ENCODE data around the gene BRAP. TPM values are rescaled to one million over a fixed set of nuclear protein-coding genes. Genes with fewer than 3 reads are reported as not detected.
A peak's percentile ranks its signal among the peaks of the same experiment; 100 is the strongest.
"Not testable (repeated sequence)": the region's sequence is repeated elsewhere in the genome, so short reads cannot be mapped to it uniquely, and the experiment has no call there.

BRAP gene
- total RNA-seq, 6 experiments from 2014 or later: 15.0 to 19.5 (median 17.8) TPM

- Mint-ChIP-seq H3K4me1 (ENCODE audit: low read depth) (peaks cover 12% of the 10 kb centered on the region), H3K9me3 (no peaks in the 10 kb centered on the region), H3K27me3 (ENCODE audit: insufficient read depth) (peaks cover 2% of the 10 kb centered on the region), H3K4me3 (no peak overlapping the region), H3K36me3 (ENCODE audit: low read depth) (no peaks in the 10 kb centered on the region), H3K27ac (peak overlapping the region; percentile 65; the same call in 1 of the 2 replicates)
- no peak for DNase-seq
- TF ChIP-seq CTCF (IDR thresholded peaks at IDR 0.05): no peak
These were observed 61.2 kb downstream of the BRAP start for GRCh38 chr12:111624540-111624939.

- H3K9me3 Mint-ChIP-seq, H3K4me3 Mint-ChIP-seq, DNase-seq: not testable (repeated sequence)
These were observed 67.9 kb downstream of the BRAP start for GRCh38 chr12:111617841-111618240.

GRCh38 chr12:111616177-111616623, 69.6 kb downstream of the BRAP start:
- Mint-ChIP-seq H3K36me3 (ENCODE audit: low read depth) (peaks cover 4% of the 10 kb centered on the region; the same call in 1 of the 2 replicates), H3K4me3 (no peak overlapping the region), H3K27ac (no peak overlapping the region), H3K4me1 (ENCODE audit: low read depth) (no peaks in the 10 kb centered on the region; the same call in 1 of the 2 replicates), H3K27me3 (ENCODE audit: insufficient read depth) (peaks cover 2% of the 10 kb centered on the region), H3K9me3 (no peaks in the 10 kb centered on the region)
- no peak for TF ChIP-seq CTCF (IDR thresholded peaks at IDR 0.05)
- DNase-seq: no peak

More at GRCh38 chr12:111617841-111618240, 67.9 kb downstream of the BRAP start:
- not testable (repeated sequence) for H3K27ac Mint-ChIP-seq; H3K4me1 Mint-ChIP-seq (ENCODE audit: low read depth); H3K36me3 Mint-ChIP-seq (ENCODE audit: low read depth); H3K27me3 Mint-ChIP-seq (ENCODE audit: insufficient read depth)

GRCh38 chr12:111607239-111607638, 78.5 kb downstream of the BRAP start:
- H3K36me3 Mint-ChIP-seq (ENCODE audit: low read depth): no peaks in the 10 kb centered on the region
- no peak overlapping the region for H3K27ac Mint-ChIP-seq
- H3K27me3 Mint-ChIP-seq (ENCODE audit: insufficient read depth): peaks cover 3% of the 10 kb centered on the region; the same call in 1 of the 2 replicates
- H3K4me1 Mint-ChIP-seq (ENCODE audit: low read depth): peaks cover 13% of the 10 kb centered on the region
- no peak for DNase-seq
- H3K4me3 Mint-ChIP-seq: no peak overlapping the region
- no peaks in the 10 kb centered on the region for H3K9me3 Mint-ChIP-seq
- no peak for TF ChIP-seq CTCF (IDR thresholded peaks at IDR 0.05)

- no peak for DNase-seq
- no peaks in the 10 kb centered on the region for H3K9me3 Mint-ChIP-seq
- no peaks in the 10 kb centered on the region for H3K36me3 Mint-ChIP-seq (ENCODE audit: low read depth)
- no peak overlapping the region for H3K4me3 Mint-ChIP-seq
- peaks cover 4% of the 10 kb centered on the region; the same call in 1 of the 2 replicates for H3K27me3 Mint-ChIP-seq (ENCODE audit: insufficient read depth)
- TF ChIP-seq CTCF (IDR thresholded peaks at IDR 0.05): no peak
- H3K4me1 Mint-ChIP-seq (ENCODE audit: low read depth): peaks cover 13% of the 10 kb centered on the region
- no peak overlapping the region for H3K27ac Mint-ChIP-seq
These were observed 79.0 kb downstream of the BRAP start for GRCh38 chr12:111606767-111607230.

- DNase-seq: no peak
- Mint-ChIP-seq H3K4me1 (ENCODE audit: low read depth) (peaks cover 13% of the 10 kb centered on the region), H3K4me3 (no peak overlapping the region), H3K27ac (peak overlapping the region; percentile 16; the same call in 1 of the 2 replicates), H3K9me3 (no peaks in the 10 kb centered on the region), H3K27me3 (ENCODE audit: insufficient read depth) (peaks cover 4% of the 10 kb centered on the region; the same call in 1 of the 2 replicates), H3K36me3 (ENCODE audit: low read depth) (no peaks in the 10 kb centered on the region)
- no peak for TF ChIP-seq CTCF (IDR thresholded peaks at IDR 0.05)
These were observed 79.6 kb downstream of the BRAP start for GRCh38 chr12:111605911-111606766.

GRCh38 chr12:111602857-111603256, 82.9 kb downstream of the BRAP start:
- H3K4me3 Mint-ChIP-seq; H3K27ac Mint-ChIP-seq; DNase-seq; H3K27me3 Mint-ChIP-seq (ENCODE audit: insufficient read depth); H3K9me3 Mint-ChIP-seq; H3K36me3 Mint-ChIP-seq (ENCODE audit: low read depth): not testable (repeated sequence)
- H3K4me1 Mint-ChIP-seq (ENCODE audit: low read depth): peaks cover 22% of the 10 kb centered on the region

Data from HFFc6 (cell line).